IMR-90 (cell line): Measurements from ENCODE around the gene NUDT1. TPM values are rescaled to one million over a fixed set of nuclear protein-coding genes. Genes with fewer than 3 reads are reported as not detected.

Experiments used
- ATAC-seq: fragments of 200-7000 bp; cut with Tn5 transposase; 2 replicates; pipeline ENCODE4 v1.9.1; 2020; ENCODE audit warnings: low read depth, mild to moderate bottlenecking, moderate library complexity
- BruUV-seq: library from RNA; stranded (reverse); fragments of 400-500 nt; replicated peaks from 2 replicates; lab custom pipeline; 2021; lab: Mats Ljungman, UMichigan
- CTCF ChIA-PET: fragments of 300-600 bp; formaldehyde crosslinking; extraction: SDS; loops from one replicate; lab custom pipeline; 2021; ENCODE audit warnings: antibody characterized with exemption; lab: Yijun Ruan, JAX
- POLR2A ChIA-PET: fragments of 300-600 bp; sonication (Branson Sonifier 250); formaldehyde crosslinking; loops from one replicate; lab custom pipeline; 2022; ENCODE audit warnings: antibody characterized with exemption; ENCODE audit not compliant: unreplicated experiment; lab: Charles Lee
- DNase-seq: peaks from one replicate; pipeline ENCODE4 v3.0.0; 2013
- H2AFZ ChIP-seq: replicated peaks from 2 replicates; pipeline ENCODE3; 2013; ENCODE audit warnings: low read length, mild to moderate bottlenecking; ENCODE audit not compliant: poor library complexity
- H2AK5ac ChIP-seq: 2 replicates; pipeline ENCODE4 v1.6.1; 2013; ENCODE audit warnings: low read depth, low read length, inconsistent platforms
- H2AK9ac ChIP-seq: replicated peaks from 2 replicates; pipeline ENCODE3; 2013; ENCODE audit warnings: mild to moderate bottlenecking, low read depth, low read length, moderate library complexity; ENCODE audit not compliant: poor library complexity
- H2BK120ac ChIP-seq: 2 replicates; pipeline ENCODE4 v1.6.1; 2013; ENCODE audit warnings: low read depth, low read length, inconsistent platforms
- H2BK15ac ChIP-seq: 3 replicates; pipeline ENCODE4 v1.6.1; 2013; ENCODE audit warnings: low read depth, low read length, inconsistent platforms
- H2BK20ac ChIP-seq: 2 replicates; pipeline ENCODE4 v1.6.1; 2013; ENCODE audit warnings: low read depth, mild to moderate bottlenecking, inconsistent platforms, low read length, moderate library complexity
- H2BK5ac ChIP-seq: 2 replicates; pipeline ENCODE4 v1.6.1; 2013; ENCODE audit warnings: mild to moderate bottlenecking, low read depth, low read length, inconsistent platforms; ENCODE audit not compliant: poor library complexity, severe bottlenecking
- H3K14ac ChIP-seq: replicated peaks from 2 replicates; pipeline ENCODE4 v1.6.1; 2013; ENCODE audit warnings: low read depth, low read length, inconsistent platforms
- H3K18ac ChIP-seq: 2 replicates; pipeline ENCODE4 v1.6.1; 2013; ENCODE audit warnings: low read depth, low read length, control low read depth
- H3K23ac ChIP-seq: 2 replicates; pipeline ENCODE4 v1.6.1; 2013; ENCODE audit warnings: low read depth, low read length, inconsistent platforms
- H3K27ac ChIP-seq: 2 replicates; pipeline ENCODE4 v1.5.1; 2013; ENCODE audit warnings: mild to moderate bottlenecking, control low read depth, low read length; ENCODE audit not compliant: insufficient read depth
- H3K27me3 ChIP-seq: 2 replicates; pipeline ENCODE4 v1.6.1; 2013; ENCODE audit warnings: low read length; ENCODE audit not compliant: control insufficient read depth, insufficient read depth
- H3K36me3 ChIP-seq: 2 replicates; pipeline ENCODE4 v1.6.1; 2013; ENCODE audit warnings: low read length, mixed read lengths; ENCODE audit not compliant: control insufficient read depth, insufficient read depth
- H3K4ac ChIP-seq: 2 replicates; pipeline ENCODE4 v1.6.1; 2013; ENCODE audit warnings: low read depth, low read length, inconsistent platforms
- H3K4me1 ChIP-seq: 2 replicates; pipeline ENCODE4 v1.6.1; 2013; ENCODE audit warnings: low read length, mixed read lengths; ENCODE audit not compliant: control insufficient read depth, insufficient read depth
- H3K4me2 ChIP-seq: 2 replicates; pipeline ENCODE4 v1.6.1; 2013; ENCODE audit warnings: low read depth, mild to moderate bottlenecking, control low read depth, low read length, moderate library complexity
- H3K4me3 ChIP-seq: 2 replicates; pipeline ENCODE4 v1.5.1; 2013; ENCODE audit warnings: low read depth, mild to moderate bottlenecking, control low read depth, low read length, moderate library complexity; ENCODE audit not compliant: insufficient read depth
- H3K56ac ChIP-seq: 2 replicates; pipeline ENCODE4 v1.6.1; 2013; ENCODE audit warnings: low read length, inconsistent platforms; ENCODE audit not compliant: insufficient read depth; ENCODE audit errors: extremely low read depth
- H3K79me1 ChIP-seq, 2 experiments: 2 replicates each; pipeline ENCODE4 v1.6.1; 2013; ENCODE audit warnings: low read length in 2 of 2, inconsistent platforms in 1 of 2, low read depth in 1 of 2
- H3K9ac ChIP-seq: 2 replicates; pipeline ENCODE4 v1.6.1; 2013; ENCODE audit warnings: low read depth, low read length, control low read depth
- H3K9me1 ChIP-seq: 2 replicates; pipeline ENCODE4 v1.6.1; 2013; ENCODE audit warnings: low read length, inconsistent platforms; ENCODE audit not compliant: insufficient read depth
- H3K9me3 ChIP-seq: 2 replicates; pipeline ENCODE4 v1.6.1; 2013; ENCODE audit warnings: low read length; ENCODE audit not compliant: control insufficient read depth, insufficient read depth
- H4K20me1 ChIP-seq: 2 replicates; pipeline ENCODE4 v1.6.1; 2013; ENCODE audit warnings: low read length, inconsistent platforms; ENCODE audit not compliant: insufficient read depth
- H4K5ac ChIP-seq: 2 replicates; pipeline ENCODE4 v1.6.1; 2013; ENCODE audit warnings: mild to moderate bottlenecking, low read depth, low read length, control low read depth
- H4K8ac ChIP-seq, 2 experiments: 2 replicates each; pipeline ENCODE4 v1.6.1; 2013; ENCODE audit warnings: low read depth in 2 of 2, low read length in 2 of 2, control low read depth in 1 of 2, inconsistent platforms in 1 of 2
- H4K91ac ChIP-seq: 2 replicates; pipeline ENCODE4 v1.6.1; 2013; ENCODE audit warnings: low read depth, low read length, inconsistent platforms; ENCODE audit not compliant: insufficient read depth
- CEBPB ChIP-seq: IDR thresholded peaks from 2 replicates; pipeline ENCODE4 v1.6.1; 2012; ENCODE audit warnings: low read depth, low read length, improper control_type of control experiment
- FOS ChIP-seq: fragments of 150-350 bp; IDR thresholded peaks from 2 replicates; pipeline ENCODE4 v1.6.1; 2016; ENCODE audit warnings: low read depth, low read length
- MAFK ChIP-seq: IDR thresholded peaks from 2 replicates; pipeline ENCODE4 v1.6.1; 2012; ENCODE audit warnings: low read depth, low read length, improper control_type of control experiment
- RFX5 ChIP-seq: IDR thresholded peaks from 2 replicates; pipeline ENCODE4 v1.8.0; 2012; ENCODE audit warnings: low read depth, mild to moderate bottlenecking, low read length, moderate library complexity
- WGBS, 2 experiments: methylation state at CpG; one replicate each; pipeline versions ENCODE4 v1.1.5 to v1.1.7; 2013; ENCODE audit warnings: missing lambda C conversion rate in 2 of 2; ENCODE audit not compliant: insufficient read length in 1 of 2; ENCODE audit errors: extremely low coverage in 2 of 2; 5-methylcytosine and 5-hydroxymethylcytosine counted together
- dilution Hi-C: fragments of 300-500 bp; cut with HindIII; formaldehyde crosslinking; loops from one replicate; pipeline ENCODE4 v1.14.3; 2018; ENCODE audit warnings: low sequenced_read_pairs; ENCODE audit not compliant: unreplicated experiment
- in situ Hi-C: fragments of 300-500 bp; cut with MboI; formaldehyde crosslinking; loops from 3 replicates; pipeline ENCODE4 v1.14.3; 2019; ENCODE audit warnings: low sequenced_read_pairs, inconsistent platforms, mixed read lengths
- intact Hi-C: fragments of 100-400 bp; cut with micrococcal nuclease; formaldehyde crosslinking; loops from 2 replicates; pipeline ENCODE4 v1.10.0; 2022
- polyA plus RNA-seq, 3 experiments: library from polyadenylated mRNA; depleted of rRNA; stranded (reverse); fragments of >200 nt; gene quantifications; 2 replicates each; pipeline ENCODE4 v1.2.3, GENCODE V29; 2012; ENCODE audit warnings: low replicate concordance in 1 of 3
- total RNA-seq: library from RNA; depleted of rRNA; stranded (reverse); fragments of >200 nt; gene quantifications from 2 replicates; pipeline ENCODE4 v1.2.3, GENCODE V29; 2012
- TF ChIP-seq, protein P1 (sequence below): conservative IDR thresholded peaks from 2 replicates; pipeline ENCODE4 v1.5.1; 2012; ENCODE audit warnings: mild to moderate bottlenecking, low read depth, low read length, improper control_type of control experiment
- TF ChIP-seq, protein P2 (sequence below): fragments of 150-350 bp; IDR thresholded peaks from 2 replicates; pipeline ENCODE4 v1.6.1; 2016; ENCODE audit warnings: low read depth, mild to moderate bottlenecking, low read length, moderate library complexity, borderline replicate concordance

Gene NUDT1
- total and polyA plus RNA-seq, 2 of the 4 experiments (the other 2 are of a cell fraction) = 33.4 to 49.1 TPM

GRCh38 chr7:2282185-2282751 is 40.2 kb downstream of the NUDT1 start:
- CTCF ChIA-PET = no interaction called here
- dilution Hi-C loops = no loop called here
- Histone ChIP-seq H3K23ac (no peak overlapping the region), H3K9me1 (peaks cover 3% of the 10 kb centered on the region), H2BK5ac (no peak overlapping the region), H3K27ac (no peak overlapping the region), H3K36me3 (peaks cover 2% of the 10 kb centered on the region; the same call in 1 of the 2 replicates), H3K14ac (no peak overlapping the region), H3K18ac (no peak overlapping the region), H3K9me3 (no peaks in the 10 kb centered on the region), H2BK15ac (no peak overlapping the region), H2BK120ac (no peak overlapping the region), H4K5ac (no peak overlapping the region), H4K8ac (no peak overlapping the region), H2AFZ (no peak overlapping the region), H3K56ac (no peak overlapping the region), H3K27me3 (no peaks in the 10 kb centered on the region), H3K9ac (no peak overlapping the region), H2AK9ac (no peak overlapping the region), H2AK5ac (no peak overlapping the region), H3K4me3 (no peak overlapping the region), H2BK20ac (no peak overlapping the region), H4K20me1 (peaks cover 15% of the 10 kb centered on the region), H3K4ac (no peak overlapping the region), H3K4me2 (no peak overlapping the region), H3K79me1 (peaks cover 10 to 55% of the 10 kb centered on the region in 2 experiments), H4K91ac (no peak overlapping the region), H3K4me1 (peaks cover 7% of the 10 kb centered on the region; the same call in 1 of the 2 replicates)
- in situ Hi-C loops = no loop called here
- 78% methylated on average over 9 of the region's 14 CpGs; no CpG with 5 or more reads in 1 of the 2 experiments for WGBS, 2 experiments
- POLR2A ChIA-PET = interaction anchor here (1.4 kb wide), 1 partner anchor 34 kb away, joined by 10 read pairs; no protein-coding TSS in a partner anchor
- intact Hi-C loops = no loop called here
- DNase-seq (no peak), ATAC-seq (no peak)
- TF ChIP-seq, protein P1, sequence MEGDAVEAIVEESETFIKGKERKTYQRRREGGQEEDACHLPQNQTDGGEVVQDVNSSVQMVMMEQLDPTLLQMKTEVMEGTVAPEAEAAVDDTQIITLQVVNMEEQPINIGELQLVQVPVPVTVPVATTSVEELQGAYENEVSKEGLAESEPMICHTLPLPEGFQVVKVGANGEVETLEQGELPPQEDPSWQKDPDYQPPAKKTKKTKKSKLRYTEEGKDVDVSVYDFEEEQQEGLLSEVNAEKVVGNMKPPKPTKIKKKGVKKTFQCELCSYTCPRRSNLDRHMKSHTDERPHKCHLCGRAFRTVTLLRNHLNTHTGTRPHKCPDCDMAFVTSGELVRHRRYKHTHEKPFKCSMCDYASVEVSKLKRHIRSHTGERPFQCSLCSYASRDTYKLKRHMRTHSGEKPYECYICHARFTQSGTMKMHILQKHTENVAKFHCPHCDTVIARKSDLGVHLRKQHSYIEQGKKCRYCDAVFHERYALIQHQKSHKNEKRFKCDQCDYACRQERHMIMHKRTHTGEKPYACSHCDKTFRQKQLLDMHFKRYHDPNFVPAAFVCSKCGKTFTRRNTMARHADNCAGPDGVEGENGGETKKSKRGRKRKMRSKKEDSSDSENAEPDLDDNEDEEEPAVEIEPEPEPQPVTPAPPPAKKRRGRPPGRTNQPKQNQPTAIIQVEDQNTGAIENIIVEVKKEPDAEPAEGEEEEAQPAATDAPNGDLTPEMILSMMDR = no peak
- TF ChIP-seq MAFK = no peak
- no peak for TF ChIP-seq RFX5
- TF ChIP-seq, protein P2, sequence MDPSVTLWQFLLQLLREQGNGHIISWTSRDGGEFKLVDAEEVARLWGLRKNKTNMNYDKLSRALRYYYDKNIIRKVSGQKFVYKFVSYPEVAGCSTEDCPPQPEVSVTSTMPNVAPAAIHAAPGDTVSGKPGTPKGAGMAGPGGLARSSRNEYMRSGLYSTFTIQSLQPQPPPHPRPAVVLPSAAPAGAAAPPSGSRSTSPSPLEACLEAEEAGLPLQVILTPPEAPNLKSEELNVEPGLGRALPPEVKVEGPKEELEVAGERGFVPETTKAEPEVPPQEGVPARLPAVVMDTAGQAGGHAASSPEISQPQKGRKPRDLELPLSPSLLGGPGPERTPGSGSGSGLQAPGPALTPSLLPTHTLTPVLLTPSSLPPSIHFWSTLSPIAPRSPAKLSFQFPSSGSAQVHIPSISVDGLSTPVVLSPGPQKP = no peak
- TF ChIP-seq CEBPB = no peak
- TF ChIP-seq FOS = no peak
- no TSS peak for BruUV-seq
